HepG2 (cell line): Measurements from ENCODE around the gene MICAL3. TPM values are rescaled to one million over a fixed set of nuclear protein-coding genes. Genes with fewer than 3 reads are reported as not detected.

ENCODE experiments used
- ATAC-seq: fragments of 200-7000 bp; cut with Tn5 transposase; 3 replicates; pipeline ENCODE4 v1.9.1; 2020; ENCODE audit warnings: mild to moderate bottlenecking, moderate library complexity
- BruUV-seq: library from RNA; stranded (reverse); fragments of 400-500 nt; replicated peaks from 2 replicates; lab custom pipeline; 2021; lab: Mats Ljungman, UMichigan
- CTCF ChIA-PET: fragments of 300-600 bp; formaldehyde crosslinking; extraction: SDS; loops from one replicate; lab custom pipeline; 2021; ENCODE audit warnings: low total read pairs, inconsistent platforms, low intra/inter-chr PET ratio; lab: Yijun Ruan, JAX
- POLR2A ChIA-PET: fragments of 350-600 bp; sonication (Branson Sonifier 250); formaldehyde crosslinking; loops from one replicate; lab custom pipeline; 2020; ENCODE audit warnings: antibody characterized with exemption, inconsistent platforms; lab: Yijun Ruan, JAX
- DNase-seq: peaks from one replicate; pipeline ENCODE4 v3.0.0-alpha.2; 2015; ENCODE audit warnings: low spot score
- FAIRE-seq: peaks from 3 replicates; lab custom pipeline; 2011; peaks lifted over from hg19 to GRCh38; lab: Jason Lieb, UNC
- H2AFZ ChIP-seq: one replicate; pipeline ENCODE4 v1.6.1; 2011; ENCODE audit warnings: low read length, inconsistent platforms
- H3K27ac ChIP-seq: fragments of 300-600 bp; 3 replicates; pipeline ENCODE4 v1.8.0; 2011; ENCODE audit warnings: mixed run types, mild to moderate bottlenecking, mixed read lengths, low read length, inconsistent platforms; ENCODE audit not compliant: insufficient read depth; ENCODE audit errors: extremely low read length
- H3K27me3 ChIP-seq, 2 experiments: fragments of 200-600 bp in 1 of 2; 2 replicates in 1 of 2; 3 replicates in 1 of 2; pipeline versions ENCODE4 v1.6.0 to v1.8.0; 2011; ENCODE audit warnings: low read length in 2 of 2, mild to moderate bottlenecking in 2 of 2, moderate library complexity in 2 of 2, inconsistent platforms in 1 of 2; ENCODE audit not compliant: insufficient read depth in 2 of 2, control insufficient read depth in 1 of 2
- H3K36me3 ChIP-seq, 2 experiments: fragments of 200-600 bp in 1 of 2; replicated peaks in 1 of 2; 2 replicates in 1 of 2; 3 replicates in 1 of 2; pipeline versions ENCODE4 v1.5.1 to v1.8.0; 2011; ENCODE audit warnings: low read length in 2 of 2, inconsistent platforms in 1 of 2; ENCODE audit not compliant: insufficient read depth in 2 of 2, control insufficient read depth in 1 of 2
- H3K4me1 ChIP-seq: 2 replicates; pipeline ENCODE4 v1.5.1; 2012; ENCODE audit warnings: low read length, inconsistent platforms; ENCODE audit not compliant: insufficient read depth
- H3K4me2 ChIP-seq: 2 replicates; pipeline ENCODE4 v1.6.0; 2011; ENCODE audit warnings: low read depth, low read length, inconsistent platforms
- H3K4me3 ChIP-seq, 3 experiments: fragments of 200-600 bp in 1 of 3; sonication (generic), shearing (Covaris generic) in 1 of 3; replicated peaks in 1 of 3; 2 replicates each; pipeline ENCODE4 v1.5.1; 2011 to 2016; ENCODE audit warnings: low read length in 3 of 3, inconsistent platforms in 2 of 3, low read depth in 2 of 3, mild to moderate bottlenecking in 2 of 3, control low read depth in 1 of 3, mixed read lengths in 1 of 3; ENCODE audit not compliant: insufficient read depth in 1 of 3
- H3K79me2 ChIP-seq: one replicate; pipeline ENCODE4 v1.6.1; 2011; ENCODE audit warnings: low read length, inconsistent platforms; ENCODE audit not compliant: insufficient read depth
- H3K9ac ChIP-seq: 2 replicates; pipeline ENCODE4 v1.6.0; 2011; ENCODE audit warnings: mild to moderate bottlenecking, low read depth, low read length, inconsistent platforms; ENCODE audit not compliant: insufficient read depth
- H3K9me3 ChIP-seq: 2 replicates; pipeline ENCODE4 v1.5.1; 2012; ENCODE audit warnings: mild to moderate bottlenecking, low read length
- H4K20me1 ChIP-seq: 2 replicates; pipeline ENCODE4 v1.6.0; 2011; ENCODE audit warnings: inconsistent platforms, mild to moderate bottlenecking, low read length, moderate library complexity; ENCODE audit not compliant: insufficient read depth
- EED ChIP-seq: sonication (generic); formaldehyde crosslinking; IDR thresholded peaks from 2 replicates; pipeline ENCODE4 v1.5.0; 2020; ENCODE audit warnings: mild to moderate bottlenecking, missing genetic modification reagents
- ESRRA ChIP-seq: sonication (generic); formaldehyde crosslinking; IDR thresholded peaks from 2 replicates; pipeline ENCODE4 v1.5.1; 2020; ENCODE audit warnings: mild to moderate bottlenecking, low read depth, missing genetic modification reagents
- FLYWCH1 ChIP-seq: sonication (generic); formaldehyde crosslinking; IDR thresholded peaks from 2 replicates; pipeline ENCODE4 v1.8.1; 2023; ENCODE audit warnings: mild to moderate bottlenecking, missing genetic modification reagents
- HMGXB3 ChIP-seq: sonication (generic); formaldehyde crosslinking; IDR thresholded peaks from 2 replicates; pipeline ENCODE4 v1.4.0; 2020; ENCODE audit warnings: missing genetic modification reagents, borderline replicate concordance
- KDM4B ChIP-seq: sonication (generic); formaldehyde crosslinking; IDR thresholded peaks from 2 replicates; pipeline ENCODE4 v1.4.0; 2020; ENCODE audit warnings: missing genetic modification reagents
- NR1H2 ChIP-seq: sonication (generic); formaldehyde crosslinking; IDR thresholded peaks from 2 replicates; pipeline ENCODE4 v1.8.1; 2022; ENCODE audit warnings: low read depth, missing genetic modification reagents, borderline replicate concordance
- SNAPC4 ChIP-seq: sonication (generic); formaldehyde crosslinking; IDR thresholded peaks from 2 replicates; pipeline ENCODE4 v1.4.0; 2020; ENCODE audit warnings: mild to moderate bottlenecking, missing genetic modification reagents
- SOX13 ChIP-seq, 3 experiments: fragments of 450-650 bp in 1 of 3; sonication (generic) in 1 of 3; formaldehyde crosslinking in 1 of 3; IDR thresholded peaks in 2 of 3; conservative IDR thresholded peaks in 1 of 3; 2 replicates each; pipeline versions ENCODE4 v1.5.0 to v1.6.1; 2016 to 2020; ENCODE audit warnings: antibody characterized with exemption in 1 of 3, mild to moderate bottlenecking in 1 of 3, missing compliant biosample characterization in 1 of 3, missing genetic modification reagents in 1 of 3, moderate library complexity in 1 of 3
- ZBTB43 ChIP-seq: sonication (generic); formaldehyde crosslinking; conservative IDR thresholded peaks from 2 replicates; pipeline ENCODE4 v1.4.0; 2020; ENCODE audit warnings: missing genetic modification reagents
- ZEB1 ChIP-seq: IDR thresholded peaks from 2 replicates; pipeline ENCODE4 v1.6.1; 2012; ENCODE audit warnings: mild to moderate bottlenecking, low read depth, inconsistent platforms; ENCODE audit not compliant: insufficient replicate concordance
- ZNF343 ChIP-seq: sonication (generic); formaldehyde crosslinking; IDR thresholded peaks from 2 replicates; pipeline ENCODE4 v1.4.0; 2020; ENCODE audit warnings: mild to moderate bottlenecking, missing genetic modification reagents
- ZNF563 ChIP-seq: sonication (generic); formaldehyde crosslinking; IDR thresholded peaks from 2 replicates; pipeline ENCODE4 v1.8.0; 2022; ENCODE audit warnings: mild to moderate bottlenecking, moderate library complexity, missing genetic modification reagents
- ZNF773 ChIP-seq: sonication (generic); formaldehyde crosslinking; IDR thresholded peaks from 2 replicates; pipeline ENCODE4 v1.4.0; 2020; ENCODE audit warnings: missing genetic modification reagents, borderline replicate concordance
- ZNF891 ChIP-seq: sonication (generic); formaldehyde crosslinking; IDR thresholded peaks from 2 replicates; pipeline ENCODE4 v1.5.0; 2020; ENCODE audit warnings: mild to moderate bottlenecking, missing genetic modification reagents
- WGBS: methylation state at CpG from one replicate; pipeline ENCODE4 v1.1.6; 2017; ENCODE audit warnings: low lambda C conversion rate; 5-methylcytosine and 5-hydroxymethylcytosine counted together
- in situ Hi-C: cut with HindIII; loops from 2 replicates; pipeline ENCODE4 v1.10.0; 2017; ENCODE audit warnings: low pct_unique_long_range_greater_than_20kb; ENCODE audit not compliant: extremely low pct_ligation_motif_present
- intact Hi-C: fragments of 100-400 bp; cut with micrococcal nuclease; formaldehyde crosslinking; loops from one replicate; pipeline ENCODE4 v1.10.0; 2022; ENCODE audit not compliant: unreplicated experiment
- polyA plus RNA-seq, 8 experiments: library from polyadenylated mRNA; depleted of rRNA in 3 of 8; stranded (reverse) in 7 of 8; unstranded in 1 of 8; fragments of >200 nt; fragmentation: Illumina TruSeq in 4 of 8; extraction: Trizol in 4 of 8; gene quantifications; 2 replicates each; pipeline versions ENCODE4 v1.2.1 to v1.2.3, GENCODE V29; 2011 to 2016; ENCODE audit warnings: low read depth in 4 of 8, missing spikeins in 1 of 8, mixed read lengths in 1 of 8; ENCODE audit not compliant: insufficient read depth in 1 of 8
- total RNA-seq, 5 experiments: library from RNA; depleted of rRNA; stranded (reverse); fragments of >200 nt; fragmentation: Illumina TruSeq; extraction: Trizol; gene quantifications; 2 replicates each; pipeline ENCODE4 v1.2.3, GENCODE V29; 2016; ENCODE audit warnings: low read depth in 1 of 5

Gene MICAL3
- total and polyA plus RNA-seq, 2 of the 13 experiments (the other 11 are each of a cell fraction or from before 2014, with no cell fraction given): 5.3 to 12.5 TPM

GRCh38 chr22:18022876-18023275 is 1.5 kb downstream of the MICAL3 start:
- CTCF ChIA-PET: interaction anchor here (3.1 kb wide), 1 partner anchor 193 kb away, joined by 10 read pairs; no protein-coding TSS in a partner anchor
- Histone ChIP-seq H3K4me3 (no peak overlapping the region), H3K4me1 (peaks cover 14% of the 10 kb centered on the region), H3K9me3 (no peaks in the 10 kb centered on the region), H3K9ac (no peak overlapping the region), H3K27me3 (peaks cover 0 to 20% of the 10 kb centered on the region in 2 experiments; a peak in 4 of 5 replicates), H3K27ac (no peak overlapping the region), H3K79me2 (no peaks in the 10 kb centered on the region), H4K20me1 (no peaks in the 10 kb centered on the region), H3K36me3 (no peaks in the 10 kb centered on the region), H3K4me2 (peak overlapping the region; percentile 96; the same call in 1 of the 2 replicates), H2AFZ (no peak overlapping the region)
- in situ Hi-C loops: loop anchor here (10.0 kb wide), 2 partner anchors 108 to 188 kb away; no protein-coding TSS in a partner anchor
- TF ChIP-seq SNAPC4 (CRISPR knock-in tag): no peak
- no peak for TF ChIP-seq HMGXB3 (CRISPR knock-in tag)
- no peak for TF ChIP-seq ZNF563 (CRISPR knock-in tag)
- TF ChIP-seq ZEB1: no peak
- no peak for TF ChIP-seq ZNF773 (CRISPR knock-in tag)
- TF ChIP-seq EED (CRISPR knock-in tag): no peak
- TF ChIP-seq ZNF343 (CRISPR knock-in tag): no peak
- TF ChIP-seq FLYWCH1 (CRISPR knock-in tag): no peak
- TF ChIP-seq ZNF891 (CRISPR knock-in tag): no peak
- TF ChIP-seq ESRRA (CRISPR knock-in tag): no peak
- TF ChIP-seq KDM4B: no peak
- no peak for TF ChIP-seq SOX13 (IDR thresholded peaks at IDR 0.05)
- no peak for TF ChIP-seq SOX13 (CRISPR knock-in tag; conservative IDR thresholded peaks at IDR 0.05 in 1 of 2, IDR thresholded peaks at IDR 0.05 in 1 of 2)
- no peak for TF ChIP-seq ZBTB43
- TF ChIP-seq NR1H2 (CRISPR knock-in tag): no peak
- WGBS: 17% methylated on average over 1 of the region's 3 CpGs
- intact Hi-C loops: loop anchor here (1.0 kb wide), 2 partner anchors 53 to 193 kb away; no protein-coding TSS in a partner anchor
- ATAC-seq (no peak), DNase-seq (no peak), FAIRE-seq (no peak)
- BruUV-seq: no TSS peak
- POLR2A ChIA-PET: no interaction called here
